ENCODE data around the gene GLI2. TPM values are rescaled to one million over a fixed set of nuclear protein-coding genes. Genes with fewer than 3 reads are reported as not detected.

GLI2 gene
- total and polyA plus RNA-seq, 2 of the 13 experiments (the other 11 are each of a cell fraction or from before 2014, with no cell fraction given), result not detected

DNA sequence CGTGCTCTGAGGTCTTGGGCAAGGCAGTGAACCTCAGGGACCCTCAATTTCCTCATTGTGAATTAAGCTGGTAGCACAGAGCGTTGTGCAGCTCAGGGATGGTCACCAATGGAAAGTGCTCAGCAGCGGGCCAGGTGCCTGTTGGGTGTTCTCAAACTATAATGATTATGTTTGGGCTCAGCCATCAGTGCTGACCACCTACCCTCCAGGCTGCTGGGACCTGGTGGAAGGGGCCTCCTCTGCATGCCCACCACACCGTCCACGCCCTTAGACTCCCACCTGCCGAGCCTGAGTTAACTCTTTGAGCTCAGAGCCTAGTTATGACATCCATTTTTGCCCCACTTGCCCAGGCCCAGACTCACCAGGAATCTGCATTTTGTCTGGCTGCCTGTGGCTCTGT, 35.0 kb downstream of the GLI2 start:
- no peak for FAIRE-seq
- Histone ChIP-seq H3K27me3 (ENCODE audit: control insufficient read depth in 1 of 2, insufficient read depth in 2 of 2, low read length in 2 of 2) (peaks cover 13 to 84% of the 10 kb centered on the region in 2 experiments; a peak in 4 of 5 replicates), H3K36me3 (replicated peaks in 1 of 2; ENCODE audit: control insufficient read depth in 1 of 2, insufficient read depth in 2 of 2, low read length in 2 of 2) (no peaks in the 10 kb centered on the region), H4K20me1 (ENCODE audit: insufficient read depth, low read length) (no peaks in the 10 kb centered on the region), H3K4me3 (replicated peaks in 1 of 3; ENCODE audit: insufficient read depth in 1 of 3, low read depth in 2 of 3, low read length in 3 of 3) (no peak overlapping the region), H3K4me2 (ENCODE audit: low read depth, low read length) (no peak overlapping the region), H2AFZ (ENCODE audit: low read length) (no peak overlapping the region), H3K9me3 (ENCODE audit: low read length) (no peaks in the 10 kb centered on the region), H3K79me2 (ENCODE audit: insufficient read depth, low read length) (no peaks in the 10 kb centered on the region), H3K9ac (ENCODE audit: insufficient read depth, low read depth, low read length) (no peak overlapping the region), H3K27ac (ENCODE audit: extremely low read length, insufficient read depth, low read length) (no peak overlapping the region), H3K4me1 (ENCODE audit: insufficient read depth, low read length) (no peaks in the 10 kb centered on the region)
- ChIA-PET POLR2A (no interaction called here), CTCF (ENCODE audit: low intra/inter-chr PET ratio, low total read pairs) (no interaction called here)
- no peak for DNase-seq (ENCODE audit: low spot score)
- no peak for ATAC-seq
- intact Hi-C loops (cut with micrococcal nuclease; ENCODE audit: unreplicated experiment) (no loop called here), in situ Hi-C loops (cut with HindIII; ENCODE audit: extremely low pct_ligation_motif_present, low pct_unique_long_range_greater_than_20kb) (no loop called here)
- 0% methylated on average over 4 of the region's 6 CpGs for WGBS (ENCODE audit: low lambda C conversion rate)
- no TSS peak for BruUV-seq (replicated peaks)
- TF ChIP-seq KAT8 (CRISPR knock-in tag; IDR thresholded peaks at IDR 0.05), result no peak
- TF ChIP-seq, protein P1, sequence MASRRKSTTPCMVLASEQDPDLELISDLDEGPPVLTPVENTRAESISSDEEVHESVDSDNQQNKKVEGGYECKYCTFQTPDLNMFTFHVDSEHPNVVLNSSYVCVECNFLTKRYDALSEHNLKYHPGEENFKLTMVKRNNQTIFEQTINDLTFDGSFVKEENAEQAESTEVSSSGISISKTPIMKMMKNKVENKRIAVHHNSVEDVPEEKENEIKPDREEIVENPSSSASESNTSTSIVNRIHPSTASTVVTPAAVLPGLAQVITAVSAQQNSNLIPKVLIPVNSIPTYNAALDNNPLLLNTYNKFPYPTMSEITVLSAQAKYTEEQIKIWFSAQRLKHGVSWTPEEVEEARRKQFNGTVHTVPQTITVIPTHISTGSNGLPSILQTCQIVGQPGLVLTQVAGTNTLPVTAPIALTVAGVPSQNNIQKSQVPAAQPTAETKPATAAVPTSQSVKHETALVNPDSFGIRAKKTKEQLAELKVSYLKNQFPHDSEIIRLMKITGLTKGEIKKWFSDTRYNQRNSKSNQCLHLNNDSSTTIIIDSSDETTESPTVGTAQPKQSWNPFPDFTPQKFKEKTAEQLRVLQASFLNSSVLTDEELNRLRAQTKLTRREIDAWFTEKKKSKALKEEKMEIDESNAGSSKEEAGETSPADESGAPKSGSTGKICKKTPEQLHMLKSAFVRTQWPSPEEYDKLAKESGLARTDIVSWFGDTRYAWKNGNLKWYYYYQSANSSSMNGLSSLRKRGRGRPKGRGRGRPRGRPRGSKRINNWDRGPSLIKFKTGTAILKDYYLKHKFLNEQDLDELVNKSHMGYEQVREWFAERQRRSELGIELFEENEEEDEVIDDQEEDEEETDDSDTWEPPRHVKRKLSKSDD (CRISPR knock-in tag; IDR thresholded peaks at IDR 0.05; ENCODE audit: low read depth), result no peak
- no peak for TF ChIP-seq CEBPB (IDR thresholded peaks at IDR 0.05; ENCODE audit: borderline replicate concordance, low read depth, low read length)
- TF ChIP-seq, protein P2, sequence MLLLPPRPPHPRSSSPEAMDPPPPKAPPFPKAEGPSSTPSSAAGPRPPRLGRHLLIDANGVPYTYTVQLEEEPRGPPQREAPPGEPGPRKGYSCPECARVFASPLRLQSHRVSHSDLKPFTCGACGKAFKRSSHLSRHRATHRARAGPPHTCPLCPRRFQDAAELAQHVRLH (CRISPR knock-in tag; IDR thresholded peaks at IDR 0.05; ENCODE audit: borderline replicate concordance, low read depth), result no peak
- TF ChIP-seq, protein P3, sequence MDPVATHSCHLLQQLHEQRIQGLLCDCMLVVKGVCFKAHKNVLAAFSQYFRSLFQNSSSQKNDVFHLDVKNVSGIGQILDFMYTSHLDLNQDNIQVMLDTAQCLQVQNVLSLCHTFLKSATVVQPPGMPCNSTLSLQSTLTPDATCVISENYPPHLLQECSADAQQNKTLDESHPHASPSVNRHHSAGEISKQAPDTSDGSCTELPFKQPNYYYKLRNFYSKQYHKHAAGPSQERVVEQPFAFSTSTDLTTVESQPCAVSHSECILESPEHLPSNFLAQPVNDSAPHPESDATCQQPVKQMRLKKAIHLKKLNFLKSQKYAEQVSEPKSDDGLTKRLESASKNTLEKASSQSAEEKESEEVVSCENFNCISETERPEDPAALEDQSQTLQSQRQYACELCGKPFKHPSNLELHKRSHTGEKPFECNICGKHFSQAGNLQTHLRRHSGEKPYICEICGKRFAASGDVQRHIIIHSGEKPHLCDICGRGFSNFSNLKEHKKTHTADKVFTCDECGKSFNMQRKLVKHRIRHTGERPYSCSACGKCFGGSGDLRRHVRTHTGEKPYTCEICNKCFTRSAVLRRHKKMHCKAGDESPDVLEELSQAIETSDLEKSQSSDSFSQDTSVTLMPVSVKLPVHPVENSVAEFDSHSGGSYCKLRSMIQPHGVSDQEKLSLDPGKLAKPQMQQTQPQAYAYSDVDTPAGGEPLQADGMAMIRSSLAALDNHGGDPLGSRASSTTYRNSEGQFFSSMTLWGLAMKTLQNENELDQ (CRISPR knock-in tag; IDR thresholded peaks at IDR 0.05; ENCODE audit: borderline replicate concordance), result no peak
- no peak for TF ChIP-seq PHF5A (CRISPR knock-in tag; IDR thresholded peaks at IDR 0.05; ENCODE audit: low read depth, unreplicated experiment)
- no peak for TF ChIP-seq CCAR2 (optimal IDR thresholded peaks at IDR 0.05; ENCODE audit: low read depth, low read length)
- no peak for TF ChIP-seq RFX5 (IDR thresholded peaks at IDR 0.05; ENCODE audit: low read depth, low read length)
- TF ChIP-seq NR2F6 (IDR thresholded peaks at IDR 0.05), result no peak
- TF ChIP-seq NR2F6 (CRISPR knock-in tag; IDR thresholded peaks at IDR 0.05), result no peak
- TF ChIP-seq, protein P4, sequence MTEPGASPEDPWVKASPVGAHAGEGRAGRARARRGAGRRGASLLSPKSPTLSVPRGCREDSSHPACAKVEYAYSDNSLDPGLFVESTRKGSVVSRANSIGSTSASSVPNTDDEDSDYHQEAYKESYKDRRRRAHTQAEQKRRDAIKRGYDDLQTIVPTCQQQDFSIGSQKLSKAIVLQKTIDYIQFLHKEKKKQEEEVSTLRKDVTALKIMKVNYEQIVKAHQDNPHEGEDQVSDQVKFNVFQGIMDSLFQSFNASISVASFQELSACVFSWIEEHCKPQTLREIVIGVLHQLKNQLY (CRISPR knock-in tag; IDR thresholded peaks at IDR 0.05), result no peak
- TF ChIP-seq ZNF317 (CRISPR knock-in tag; IDR thresholded peaks at IDR 0.05), result no peak
- no peak for TF ChIP-seq ZNF34 (CRISPR knock-in tag; IDR thresholded peaks at IDR 0.05; ENCODE audit: borderline replicate concordance)
- TF ChIP-seq IRX3 (CRISPR knock-in tag; IDR thresholded peaks at IDR 0.05; ENCODE audit: borderline replicate concordance, low read depth), result no peak
- TF ChIP-seq NFE2L1 (CRISPR knock-in tag; IDR thresholded peaks at IDR 0.05; ENCODE audit: borderline replicate concordance), result no peak
- TF ChIP-seq AGO2 (optimal IDR thresholded peaks at IDR 0.05; ENCODE audit: low read depth, low read length), result no peak
- no peak for TF ChIP-seq HMGA1 (CRISPR knock-in tag; conservative IDR thresholded peaks at IDR 0.05)
- TF ChIP-seq, protein P5, sequence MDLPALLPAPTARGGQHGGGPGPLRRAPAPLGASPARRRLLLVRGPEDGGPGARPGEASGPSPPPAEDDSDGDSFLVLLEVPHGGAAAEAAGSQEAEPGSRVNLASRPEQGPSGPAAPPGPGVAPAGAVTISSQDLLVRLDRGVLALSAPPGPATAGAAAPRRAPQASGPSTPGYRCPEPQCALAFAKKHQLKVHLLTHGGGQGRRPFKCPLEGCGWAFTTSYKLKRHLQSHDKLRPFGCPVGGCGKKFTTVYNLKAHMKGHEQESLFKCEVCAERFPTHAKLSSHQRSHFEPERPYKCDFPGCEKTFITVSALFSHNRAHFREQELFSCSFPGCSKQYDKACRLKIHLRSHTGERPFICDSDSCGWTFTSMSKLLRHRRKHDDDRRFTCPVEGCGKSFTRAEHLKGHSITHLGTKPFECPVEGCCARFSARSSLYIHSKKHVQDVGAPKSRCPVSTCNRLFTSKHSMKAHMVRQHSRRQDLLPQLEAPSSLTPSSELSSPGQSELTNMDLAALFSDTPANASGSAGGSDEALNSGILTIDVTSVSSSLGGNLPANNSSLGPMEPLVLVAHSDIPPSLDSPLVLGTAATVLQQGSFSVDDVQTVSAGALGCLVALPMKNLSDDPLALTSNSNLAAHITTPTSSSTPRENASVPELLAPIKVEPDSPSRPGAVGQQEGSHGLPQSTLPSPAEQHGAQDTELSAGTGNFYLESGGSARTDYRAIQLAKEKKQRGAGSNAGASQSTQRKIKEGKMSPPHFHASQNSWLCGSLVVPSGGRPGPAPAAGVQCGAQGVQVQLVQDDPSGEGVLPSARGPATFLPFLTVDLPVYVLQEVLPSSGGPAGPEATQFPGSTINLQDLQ (CRISPR knock-in tag; IDR thresholded peaks at IDR 0.05), result no peak
